Astrocyte (in vitro differentiated cells and primary cell): ENCODE data around the gene PLPP3. TPM values are rescaled to one million over a fixed set of nuclear protein-coding genes. Genes with fewer than 3 reads are reported as not detected.

ENCODE experiments used
- DNase-seq: peaks from one replicate; pipeline ENCODE4 v3.0.0-alpha.2; 2010; ENCODE audit warnings: low read depth
- FAIRE-seq: peaks from 2 replicates; lab custom pipeline; 2011; peaks lifted over from hg19 to GRCh38; lab: Jason Lieb, UNC
- H2AFZ ChIP-seq: 2 replicates; pipeline ENCODE4 v1.6.0; 2012; ENCODE audit warnings: low read depth, low read length, inconsistent platforms
- H3K27ac ChIP-seq: 2 replicates; pipeline ENCODE4 v1.5.1; 2011; ENCODE audit warnings: low read depth, low read length, inconsistent platforms
- H3K27me3 ChIP-seq: 2 replicates; pipeline ENCODE4 v1.6.0; 2011; ENCODE audit warnings: low read length, inconsistent platforms; ENCODE audit not compliant: insufficient read depth
- H3K36me3 ChIP-seq: 2 replicates; pipeline ENCODE4 v1.5.1; 2011; ENCODE audit warnings: low read length, inconsistent platforms; ENCODE audit not compliant: insufficient read depth
- H3K4me1 ChIP-seq: 2 replicates; pipeline ENCODE4 v1.5.1; 2011; ENCODE audit warnings: low read length, inconsistent platforms; ENCODE audit not compliant: insufficient read depth
- H3K4me2 ChIP-seq: 2 replicates; pipeline ENCODE4 v1.6.0; 2012; ENCODE audit warnings: low read length, inconsistent platforms
- H3K4me3 ChIP-seq: 2 replicates; pipeline ENCODE4 v1.5.1; 2011; ENCODE audit warnings: low read depth, mild to moderate bottlenecking, low read length, inconsistent platforms; ENCODE audit not compliant: insufficient read depth
- H3K79me2 ChIP-seq: 2 replicates; pipeline ENCODE4 v1.6.0; 2012; ENCODE audit warnings: mild to moderate bottlenecking, low read length, inconsistent platforms; ENCODE audit not compliant: insufficient read depth
- H3K9ac ChIP-seq: 2 replicates; pipeline ENCODE4 v1.6.0; 2012; ENCODE audit warnings: mild to moderate bottlenecking, low read length, inconsistent platforms
- H3K9me3 ChIP-seq: 2 replicates; pipeline ENCODE4 v1.5.1; 2012; ENCODE audit warnings: low read depth, mild to moderate bottlenecking, low read length, inconsistent platforms; ENCODE audit not compliant: insufficient read depth
- H4K20me1 ChIP-seq: 2 replicates; pipeline ENCODE4 v1.6.0; 2012; ENCODE audit warnings: low read length, inconsistent platforms; ENCODE audit not compliant: insufficient read depth
- H3K27ac Mint-ChIP-seq: one replicate; pipeline ENCODE4 v1.8.0; 2021; ENCODE audit warnings: mild to moderate bottlenecking, mixed read lengths; ENCODE audit not compliant: unreplicated experiment
- H3K27me3 Mint-ChIP-seq: one replicate; pipeline ENCODE4 v1.8.0; 2021; ENCODE audit warnings: low read depth, mixed read lengths; ENCODE audit not compliant: unreplicated experiment
- H3K36me3 Mint-ChIP-seq: one replicate; pipeline ENCODE4 v1.8.0; 2021; ENCODE audit warnings: low read depth, mixed read lengths; ENCODE audit not compliant: unreplicated experiment
- H3K4me1 Mint-ChIP-seq: one replicate; pipeline ENCODE4 v1.8.0; 2021; ENCODE audit warnings: low read depth, mixed read lengths; ENCODE audit not compliant: unreplicated experiment
- H3K4me3 Mint-ChIP-seq: one replicate; pipeline ENCODE4 v1.8.0; 2021; ENCODE audit warnings: mild to moderate bottlenecking, moderate library complexity, mixed read lengths; ENCODE audit not compliant: unreplicated experiment
- H3K9me3 Mint-ChIP-seq: one replicate; pipeline ENCODE4 v1.8.0; 2021; ENCODE audit warnings: mild to moderate bottlenecking, mixed read lengths; ENCODE audit not compliant: unreplicated experiment
- CTCF ChIP-seq: IDR thresholded peaks from 2 replicates; pipeline ENCODE4 v1.5.1; 2011; ENCODE audit warnings: low read depth, mild to moderate bottlenecking, inconsistent platforms, low read length, moderate library complexity; ENCODE audit not compliant: insufficient read depth
- EZH2 ChIP-seq: IDR thresholded peaks from 2 replicates; pipeline ENCODE4 v1.6.1; 2012; ENCODE audit warnings: mild to moderate bottlenecking, low read length, inconsistent platforms; ENCODE audit not compliant: insufficient read depth
- total RNA-seq: library from RNA; stranded (reverse); gene quantifications from 2 replicates; pipeline ENCODE4 v1.2.1, GENCODE V29; 2021

The PLPP3 gene
- total RNA-seq, 1 donor from 2014 or later, result 2.2 TPM

- Histone ChIP-seq H3K4me1 (peaks cover 16% of the 10 kb centered on the region), H3K9ac (no peak overlapping the region), H3K9me3 (no peaks in the 10 kb centered on the region), H2AFZ (no peak overlapping the region), H3K27ac (no peak overlapping the region), H3K4me3 (no peak overlapping the region), H3K36me3 (no peaks in the 10 kb centered on the region), H4K20me1 (no peaks in the 10 kb centered on the region), H3K79me2 (no peaks in the 10 kb centered on the region), H3K4me2 (peak overlapping the region; percentile 59), H3K27me3 (no peaks in the 10 kb centered on the region)
- Mint-ChIP-seq H3K4me1 (peaks cover 5% of the 10 kb centered on the region), H3K4me3 (no peak overlapping the region), H3K9me3 (peaks cover 3% of the 10 kb centered on the region), H3K27ac (no peak overlapping the region), H3K36me3 (no peaks in the 10 kb centered on the region), H3K27me3 (no peaks in the 10 kb centered on the region)
- DNase-seq (peak; percentile 22), FAIRE-seq (no peak)
- TF ChIP-seq CTCF (no peak), EZH2 (no peak)
These were observed 47.8 kb upstream of the PLPP3 start for GRCh38 chr1:56627019-56627635.

- Mint-ChIP-seq H3K27ac (peak overlapping the region; percentile 11), H3K4me3 (no peak overlapping the region), H3K9me3 (peaks cover 3% of the 10 kb centered on the region), H3K4me1 (peaks cover 5% of the 10 kb centered on the region), H3K36me3 (no peaks in the 10 kb centered on the region), H3K27me3 (no peaks in the 10 kb centered on the region)
- FAIRE-seq, result no peak
- Histone ChIP-seq H3K79me2 (no peaks in the 10 kb centered on the region), H2AFZ (no peak overlapping the region), H3K27me3 (no peaks in the 10 kb centered on the region), H3K27ac (no peak overlapping the region), H3K4me1 (peaks cover 16% of the 10 kb centered on the region), H3K4me2 (peak overlapping the region; percentile 59), H3K4me3 (no peak overlapping the region), H3K9ac (no peak overlapping the region), H3K9me3 (no peaks in the 10 kb centered on the region), H4K20me1 (no peaks in the 10 kb centered on the region), H3K36me3 (no peaks in the 10 kb centered on the region)
- TF ChIP-seq CTCF, result no peak
- no peak for TF ChIP-seq EZH2
- DNase-seq, result peak; percentile 51
These were observed 47.2 kb upstream of the PLPP3 start for GRCh38 chr1:56626546-56626945.

DNA sequence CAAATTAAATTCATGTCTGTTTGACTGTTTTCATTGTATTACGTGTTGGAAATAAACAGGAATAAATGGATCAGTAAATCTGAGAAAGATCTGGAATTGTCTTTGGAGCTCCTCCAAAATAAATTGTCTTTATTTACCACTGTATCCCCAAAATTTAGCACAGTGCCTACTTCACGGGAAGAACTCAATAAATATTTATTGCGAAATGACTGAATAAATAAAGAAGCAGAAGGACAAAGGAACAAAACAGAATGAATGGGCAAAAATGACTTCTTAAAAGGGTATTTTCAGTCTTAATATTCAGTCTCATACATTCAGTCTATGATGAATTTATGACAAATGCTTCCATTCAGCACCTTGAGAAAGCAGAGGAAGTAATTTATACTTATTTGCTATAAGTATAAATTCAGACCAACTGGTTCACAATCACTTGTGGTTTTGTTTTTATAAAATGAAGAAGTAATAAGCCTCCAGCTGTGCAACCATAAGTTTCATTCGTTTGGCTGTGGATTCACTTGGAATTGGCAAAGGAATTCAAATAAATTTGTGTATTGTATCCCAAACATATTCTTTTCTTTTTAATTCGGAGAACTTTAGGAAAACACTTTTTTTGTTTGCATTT lies 46.6 kb upstream of the PLPP3 start:
- Histone ChIP-seq H3K4me1 (peaks cover 16% of the 10 kb centered on the region), H3K79me2 (no peaks in the 10 kb centered on the region), H3K4me2 (peak overlapping the region; percentile 59), H2AFZ (no peak overlapping the region), H3K9ac (no peak overlapping the region), H3K9me3 (no peaks in the 10 kb centered on the region), H4K20me1 (no peaks in the 10 kb centered on the region), H3K27ac (no peak overlapping the region), H3K27me3 (no peaks in the 10 kb centered on the region), H3K4me3 (no peak overlapping the region), H3K36me3 (no peaks in the 10 kb centered on the region)
- Mint-ChIP-seq H3K4me3 (no peak overlapping the region), H3K27ac (no peak overlapping the region), H3K27me3 (no peaks in the 10 kb centered on the region), H3K4me1 (peaks cover 5% of the 10 kb centered on the region), H3K36me3 (no peaks in the 10 kb centered on the region), H3K9me3 (peaks cover 3% of the 10 kb centered on the region)
- DNase-seq (no peak), FAIRE-seq (no peak)
- TF ChIP-seq CTCF, result no peak
- TF ChIP-seq EZH2, result no peak
